Measurements from ENCODE around the gene KIF13A.

GRCh38 chr6:17835784-17836183, 151.7 kb downstream of the KIF13A start:
- no peak for TF ChIP-seq CTCF (IDR thresholded peaks at IDR 0.05)
- TF ChIP-seq POLR2A (IDR thresholded peaks at IDR 0.05) = no peak
- no peak for TF ChIP-seq POLR2AphosphoS5 (IDR thresholded peaks at IDR 0.05)

Data from prostate gland (tissue), 2 donors.